Right kidney (tissue), 1 donor: ENCODE results near the gene PBX3.

ENCODE experiments used
- DNase-seq: peaks from one replicate; pipeline ENCODE4 v3.0.0-alpha.2; 2016

The PBX3 gene

GRCh38 chr9:125950880-125951471 lies 203.8 kb downstream of the PBX3 start:
- DNase-seq = no peak

- no peak for DNase-seq
Observed at GRCh38 chr9:125953314-125954019, 206.3 kb downstream of the PBX3 start.

- no peak for DNase-seq
Observed at GRCh38 chr9:125956102-125956501, 208.9 kb downstream of the PBX3 start.

GRCh38 chr9:125959315-125959714 lies 212.1 kb downstream of the PBX3 start:
- no peak for DNase-seq

GRCh38 chr9:125959951-125960619 lies 212.9 kb downstream of the PBX3 start:
- DNase-seq = no peak

GRCh38 chr9:125960626-125961025 lies 213.5 kb downstream of the PBX3 start:
- DNase-seq = no peak

- DNase-seq = no peak
Observed at GRCh38 chr9:125961072-125961471, 213.9 kb downstream of the PBX3 start.

GRCh38 chr9:125963932-125964331 lies 216.8 kb downstream of the PBX3 start:
- DNase-seq = no peak

- DNase-seq = no peak
Observed at GRCh38 chr9:125964702-125965225, 217.6 kb downstream of the PBX3 start.

GRCh38 chr9:125965477-125965876 lies 218.3 kb downstream of the PBX3 start:
- DNase-seq = no peak

GRCh38 chr9:125966466-125966865 lies 219.3 kb downstream of the PBX3 start:
- no peak for DNase-seq

GRCh38 chr9:125966959-125967711 lies 220.0 kb downstream of the PBX3 start:
- DNase-seq = no peak

- DNase-seq = no peak
Observed at GRCh38 chr9:125968714-125969374, 221.7 kb downstream of the PBX3 start.

GRCh38 chr9:125969462-125969861 lies 222.3 kb downstream of the PBX3 start:
- DNase-seq = no peak

GRCh38 chr9:125969868-125970267 lies 222.7 kb downstream of the PBX3 start:
- DNase-seq = no peak

GRCh38 chr9:125970340-125970739 lies 223.2 kb downstream of the PBX3 start:
- no peak for DNase-seq

- DNase-seq = no peak
Observed at GRCh38 chr9:125971050-125971449, 223.9 kb downstream of the PBX3 start.

GRCh38 chr9:125972012-125972729 lies 225.0 kb downstream of the PBX3 start:
- DNase-seq = no peak

- DNase-seq = no peak
Observed at GRCh38 chr9:125973547-125973946, 226.4 kb downstream of the PBX3 start.

- DNase-seq = no peak
Observed at GRCh38 chr9:125974705-125975104, 227.5 kb downstream of the PBX3 start.

- no peak for DNase-seq
Observed at GRCh38 chr9:125977223-125977622, 230.1 kb downstream of the PBX3 start.

GRCh38 chr9:125979383-125979782 lies 232.2 kb downstream of the PBX3 start:
- no peak for DNase-seq
